Lung (tissue), 12 donors: ENCODE data around the gene CHN1. TPM values are rescaled to one million over a fixed set of nuclear protein-coding genes. Genes with fewer than 3 reads are reported as not detected.

Experiments used
- ATAC-seq: fragments of 200-7000 bp; cut with Tn5 transposase; one replicate; pipeline ENCODE4 v1.9.1; 2020; ENCODE audit warnings: moderate number of reproducible peaks; ENCODE audit not compliant: insufficient read depth, low FRiP score
- DNase-seq, 3 donors: peaks; one replicate each; pipeline ENCODE4 v3.0.0-alpha.2; 2013 to 2017
- H3K27ac ChIP-seq, 2 donors: one replicate each; pipeline ENCODE4 v1.5.1; 2013; ENCODE audit warnings: mild to moderate bottlenecking in 2 of 2, moderate library complexity in 2 of 2, control low read depth in 1 of 2, inconsistent platforms in 1 of 2, low read depth in 1 of 2, low read length in 1 of 2
- H3K27me3 ChIP-seq, 3 donors: one replicate each; pipeline ENCODE4 v1.5.1; 2013; ENCODE audit warnings: low read length in 2 of 3; ENCODE audit not compliant: control insufficient read depth in 3 of 3, insufficient read depth in 3 of 3
- H3K36me3 ChIP-seq, 4 donors: one replicate each; pipeline ENCODE4 v1.5.1; 2013; ENCODE audit warnings: low read length in 4 of 4, mild to moderate bottlenecking in 1 of 4, moderate library complexity in 1 of 4; ENCODE audit not compliant: control insufficient read depth in 4 of 4, insufficient read depth in 4 of 4
- H3K4me1 ChIP-seq, 5 donors: one replicate each; pipeline ENCODE4 v1.5.1; 2013; ENCODE audit warnings: low read length in 5 of 5, mild to moderate bottlenecking in 2 of 5, moderate library complexity in 1 of 5; ENCODE audit not compliant: control insufficient read depth in 5 of 5, insufficient read depth in 5 of 5
- H3K4me3 ChIP-seq: one replicate; pipeline ENCODE4 v1.5.1; 2013; ENCODE audit warnings: mild to moderate bottlenecking, control low read depth, moderate library complexity
- H3K9ac ChIP-seq, 2 donors: one replicate each; pipeline ENCODE4 v1.5.1; 2013; ENCODE audit warnings: low read length in 2 of 2, control low read depth in 1 of 2; ENCODE audit not compliant: insufficient read depth in 1 of 2
- H3K9me3 ChIP-seq, 4 donors: one replicate each; pipeline ENCODE4 v1.5.1; 2013; ENCODE audit warnings: low read length in 3 of 4, mild to moderate bottlenecking in 1 of 4, moderate library complexity in 1 of 4; ENCODE audit not compliant: control insufficient read depth in 4 of 4, insufficient read depth in 3 of 4
- CTCF ChIP-seq: IDR thresholded peaks from 2 replicates; pipeline ENCODE4 v1.5.1; 2012; ENCODE audit warnings: mild to moderate bottlenecking; ENCODE audit errors: control extremely low read depth, extremely low read depth
- WGBS, 2 donors: extraction: QIAGEN DNeasy Blood & Tissue Kit; methylation state at CpG; one replicate each; pipeline ENCODE4 v1.1.7; 2013; 5-methylcytosine and 5-hydroxymethylcytosine counted together
- polyA plus RNA-seq, 2 donors: library from polyadenylated mRNA; stranded (reverse); fragments of 200-250 nt; gene quantifications; one replicate each; pipeline ENCODE4 v1.2.1, GENCODE V29; 2013
- total RNA-seq, 2 donors: library from RNA; depleted of rRNA in 1 of 2; stranded (reverse); fragments of >200 nt in 1 of 2; gene quantifications; one replicate each; pipeline ENCODE4 v1.2.1, GENCODE V29; 2014 to 2021
- donor health status: control.
- donor health status: control.
- donor health status: Bipolar disorder and iron deficiency.
- donor health status: healthy.
- donor health status: DM: yes; HTN: yes; CAD: no.

CHN1 gene
- total and polyA plus RNA-seq, 4 donors, result 6.8 to 80.9 (median 14.5) TPM

- Histone ChIP-seq H3K4me1 (peaks cover 0 to 12% (median 4%) of the 10 kb centered on the region in 5 donors), H3K36me3 (peaks cover 0 to 10% (median 1%) of the 10 kb centered on the region in 4 donors), H3K9ac (peak overlapping the region in 1 of 2 donors; percentile 28), H3K4me3 (no peak overlapping the region), H3K27ac (no peak overlapping the region), H3K9me3 (no peaks in the 10 kb centered on the region), H3K27me3 (no peaks in the 10 kb centered on the region)
- 83 to 91% methylated on average over 7 of the region's 7 CpGs for WGBS, 2 donors
- no peak for TF ChIP-seq CTCF
- DNase-seq, result peak; percentile 81 to 97 (median 96)
- ATAC-seq, result no peak
Observed at GRCh38 chr2:174914853-174915760, 90.1 kb downstream of the CHN1 start.

GRCh38 chr2:174908284-174908683 lies 96.9 kb downstream of the CHN1 start:
- H3K9me3 ChIP-seq, result no peaks in the 10 kb centered on the region
- H3K4me1 ChIP-seq, result peaks cover 0 to 1% (median 0%) of the 10 kb centered on the region in 5 donors
- peaks cover 0 to 3% (median 0%) of the 10 kb centered on the region in 4 donors for H3K36me3 ChIP-seq
- no peaks in the 10 kb centered on the region for H3K27me3 ChIP-seq
- no peak overlapping the region for H3K4me3 ChIP-seq
- ATAC-seq, result no peak
- TF ChIP-seq CTCF, result no peak
- DNase-seq, result no peak
- WGBS, 2 donors, result 94 to 96% methylated on average over 3 of the region's 3 CpGs
- no peak overlapping the region for H3K9ac ChIP-seq
- H3K27ac ChIP-seq, result no peak overlapping the region

GRCh38 chr2:174903264-174903556 lies 102.0 kb downstream of the CHN1 start:
- no peak for ATAC-seq
- Histone ChIP-seq H3K9ac (peak overlapping the region in 1 of 2 donors; percentile 24), H3K27me3 (no peaks in the 10 kb centered on the region), H3K4me3 (no peak overlapping the region), H3K4me1 (peaks cover 0 to 30% (median 3%) of the 10 kb centered on the region in 5 donors), H3K27ac (no peak overlapping the region), H3K9me3 (no peaks in the 10 kb centered on the region), H3K36me3 (no peaks in the 10 kb centered on the region)
- 85 to 86% methylated on average over 1 of the region's 1 CpG for WGBS, 2 donors
- no peak for TF ChIP-seq CTCF
- peak in 1 of 3 donors; percentile 39 for DNase-seq
